Liver (tissue), 3 donors: ENCODE measurements around the gene TMC2.

Experiments
- GABPA ChIP-seq, 2 donors: IDR thresholded peaks in 1 of 2; conservative IDR thresholded peaks in 1 of 2; 2 replicates each; pipeline ENCODE4 v1.6.1; 2016; ENCODE audit warnings: antibody characterized with exemption in 2 of 2, mild to moderate bottlenecking in 1 of 2, moderate library complexity in 1 of 2
- RAD21 ChIP-seq, 2 donors: IDR thresholded peaks; 2 replicates each; pipeline ENCODE4 v1.6.1; 2016; ENCODE audit warnings: antibody characterized with exemption in 2 of 2, mild to moderate bottlenecking in 2 of 2
- RXRA ChIP-seq, 2 donors: IDR thresholded peaks; 2 replicates each; pipeline ENCODE4 v1.6.1; 2017 to 2018; ENCODE audit warnings: antibody characterized with exemption in 2 of 2, mild to moderate bottlenecking in 1 of 2
- SP1 ChIP-seq: IDR thresholded peaks from 2 replicates; pipeline ENCODE4 v1.6.1; 2018; ENCODE audit warnings: antibody characterized with exemption, mild to moderate bottlenecking
- TAF1 ChIP-seq: conservative IDR thresholded peaks from 2 replicates; pipeline ENCODE4 v1.6.1; 2016; ENCODE audit warnings: antibody characterized with exemption, mild to moderate bottlenecking
- YY1 ChIP-seq: IDR thresholded peaks from 2 replicates; pipeline ENCODE4 v1.6.1; 2016; ENCODE audit warnings: antibody characterized with exemption, mild to moderate bottlenecking
- TF ChIP-seq, protein P1 (sequence below): fragments of 150-350 bp; IDR thresholded peaks from 2 replicates; pipeline ENCODE4 v1.5.1; 2017; ENCODE audit warnings: improper control_type of control experiment, low read depth, low read length; ENCODE audit not compliant: missing input control
- TF ChIP-seq, protein P2 (sequence below): IDR thresholded peaks from 2 replicates; pipeline ENCODE4 v1.6.1; 2016; ENCODE audit warnings: antibody characterized with exemption
- TF ChIP-seq, protein P3 (sequence below): IDR thresholded peaks from 2 replicates; pipeline ENCODE4 v1.6.1; 2016; ENCODE audit warnings: antibody characterized with exemption, mild to moderate bottlenecking
- TF ChIP-seq, protein P4 (sequence below): IDR thresholded peaks from 2 replicates; pipeline ENCODE4 v1.6.1; 2016; ENCODE audit warnings: antibody characterized with exemption
- donor health status: healthy.
- donor health status: healthy.

DNA sequence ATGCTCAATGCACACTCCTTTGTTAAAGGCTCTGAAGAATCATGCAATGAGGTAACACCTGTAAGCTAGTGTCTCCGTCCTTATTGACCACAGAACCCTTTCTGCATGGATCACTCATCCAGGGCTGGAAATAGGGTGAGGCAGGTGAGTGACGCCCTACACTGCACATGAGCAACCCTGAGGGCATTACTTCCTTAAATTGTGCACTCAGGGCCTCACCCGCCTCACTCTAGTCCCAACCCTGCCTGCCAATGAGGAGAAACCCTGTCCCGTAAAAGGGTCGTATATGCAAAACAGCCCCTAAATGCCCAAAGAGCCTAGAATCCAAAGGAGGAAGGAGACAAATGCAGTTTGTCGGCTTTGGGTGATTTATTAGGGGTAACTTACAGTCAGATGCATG, 82.4 kb downstream of the TMC2 start:
- TF ChIP-seq, protein P1, sequence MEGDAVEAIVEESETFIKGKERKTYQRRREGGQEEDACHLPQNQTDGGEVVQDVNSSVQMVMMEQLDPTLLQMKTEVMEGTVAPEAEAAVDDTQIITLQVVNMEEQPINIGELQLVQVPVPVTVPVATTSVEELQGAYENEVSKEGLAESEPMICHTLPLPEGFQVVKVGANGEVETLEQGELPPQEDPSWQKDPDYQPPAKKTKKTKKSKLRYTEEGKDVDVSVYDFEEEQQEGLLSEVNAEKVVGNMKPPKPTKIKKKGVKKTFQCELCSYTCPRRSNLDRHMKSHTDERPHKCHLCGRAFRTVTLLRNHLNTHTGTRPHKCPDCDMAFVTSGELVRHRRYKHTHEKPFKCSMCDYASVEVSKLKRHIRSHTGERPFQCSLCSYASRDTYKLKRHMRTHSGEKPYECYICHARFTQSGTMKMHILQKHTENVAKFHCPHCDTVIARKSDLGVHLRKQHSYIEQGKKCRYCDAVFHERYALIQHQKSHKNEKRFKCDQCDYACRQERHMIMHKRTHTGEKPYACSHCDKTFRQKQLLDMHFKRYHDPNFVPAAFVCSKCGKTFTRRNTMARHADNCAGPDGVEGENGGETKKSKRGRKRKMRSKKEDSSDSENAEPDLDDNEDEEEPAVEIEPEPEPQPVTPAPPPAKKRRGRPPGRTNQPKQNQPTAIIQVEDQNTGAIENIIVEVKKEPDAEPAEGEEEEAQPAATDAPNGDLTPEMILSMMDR = no peak
- TF ChIP-seq YY1 (no peak), SP1 (no peak), TAF1 (no peak), RXRA (IDR thresholded peaks at IDR 0.05) (no peak), RAD21 (IDR thresholded peaks at IDR 0.05) (no peak), GABPA (IDR thresholded peaks at IDR 0.05 in 1 of 2, conservative IDR thresholded peaks at IDR 0.05 in 1 of 2) (no peak)
- TF ChIP-seq, protein P2, sequence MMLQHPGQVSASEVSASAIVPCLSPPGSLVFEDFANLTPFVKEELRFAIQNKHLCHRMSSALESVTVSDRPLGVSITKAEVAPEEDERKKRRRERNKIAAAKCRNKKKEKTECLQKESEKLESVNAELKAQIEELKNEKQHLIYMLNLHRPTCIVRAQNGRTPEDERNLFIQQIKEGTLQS = no peak
- TF ChIP-seq, protein P3, sequence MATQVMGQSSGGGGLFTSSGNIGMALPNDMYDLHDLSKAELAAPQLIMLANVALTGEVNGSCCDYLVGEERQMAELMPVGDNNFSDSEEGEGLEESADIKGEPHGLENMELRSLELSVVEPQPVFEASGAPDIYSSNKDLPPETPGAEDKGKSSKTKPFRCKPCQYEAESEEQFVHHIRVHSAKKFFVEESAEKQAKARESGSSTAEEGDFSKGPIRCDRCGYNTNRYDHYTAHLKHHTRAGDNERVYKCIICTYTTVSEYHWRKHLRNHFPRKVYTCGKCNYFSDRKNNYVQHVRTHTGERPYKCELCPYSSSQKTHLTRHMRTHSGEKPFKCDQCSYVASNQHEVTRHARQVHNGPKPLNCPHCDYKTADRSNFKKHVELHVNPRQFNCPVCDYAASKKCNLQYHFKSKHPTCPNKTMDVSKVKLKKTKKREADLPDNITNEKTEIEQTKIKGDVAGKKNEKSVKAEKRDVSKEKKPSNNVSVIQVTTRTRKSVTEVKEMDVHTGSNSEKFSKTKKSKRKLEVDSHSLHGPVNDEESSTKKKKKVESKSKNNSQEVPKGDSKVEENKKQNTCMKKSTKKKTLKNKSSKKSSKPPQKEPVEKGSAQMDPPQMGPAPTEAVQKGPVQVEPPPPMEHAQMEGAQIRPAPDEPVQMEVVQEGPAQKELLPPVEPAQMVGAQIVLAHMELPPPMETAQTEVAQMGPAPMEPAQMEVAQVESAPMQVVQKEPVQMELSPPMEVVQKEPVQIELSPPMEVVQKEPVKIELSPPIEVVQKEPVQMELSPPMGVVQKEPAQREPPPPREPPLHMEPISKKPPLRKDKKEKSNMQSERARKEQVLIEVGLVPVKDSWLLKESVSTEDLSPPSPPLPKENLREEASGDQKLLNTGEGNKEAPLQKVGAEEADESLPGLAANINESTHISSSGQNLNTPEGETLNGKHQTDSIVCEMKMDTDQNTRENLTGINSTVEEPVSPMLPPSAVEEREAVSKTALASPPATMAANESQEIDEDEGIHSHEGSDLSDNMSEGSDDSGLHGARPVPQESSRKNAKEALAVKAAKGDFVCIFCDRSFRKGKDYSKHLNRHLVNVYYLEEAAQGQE = no peak
- TF ChIP-seq, protein P4, sequence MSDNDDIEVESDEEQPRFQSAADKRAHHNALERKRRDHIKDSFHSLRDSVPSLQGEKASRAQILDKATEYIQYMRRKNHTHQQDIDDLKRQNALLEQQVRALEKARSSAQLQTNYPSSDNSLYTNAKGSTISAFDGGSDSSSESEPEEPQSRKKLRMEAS = no peak
